SK-N-SH (cell line): ENCODE measurements around the gene KREMEN2. TPM values are rescaled to one million over a fixed set of nuclear protein-coding genes. Genes with fewer than 3 reads are reported as not detected.

Experiments used
- CTCF ChIA-PET: fragments of 300-600, 350-600 bp; formaldehyde crosslinking; extraction: SDS; loops from one replicate; lab custom pipeline; 2021; lab: Yijun Ruan, JAX
- POLR2A ChIA-PET: fragments of 350-600 bp; sonication (Branson Sonifier 250); formaldehyde crosslinking; extraction: SDS; loops from one replicate; lab custom pipeline; 2020; ENCODE audit warnings: antibody characterized with exemption, inconsistent platforms; lab: Yijun Ruan, JAX
- DNase-seq: peaks from one replicate; pipeline ENCODE4 v3.0.0; 2012
- H2AFZ ChIP-seq: fragments of 200-600 bp; sonication (generic); 2 replicates; pipeline ENCODE4 v1.8.1; 2016; ENCODE audit warnings: antibody characterized with exemption, mild to moderate bottlenecking, low read depth
- H3F3A ChIP-seq: fragments of 200-600 bp; sonication (generic); replicated peaks from 2 replicates; pipeline ENCODE3; 2016; ENCODE audit warnings: antibody characterized with exemption, mild to moderate bottlenecking; ENCODE audit not compliant: insufficient read depth
- H3K27ac ChIP-seq, 2 experiments: fragments of 200-500 bp in 1 of 2; fragments of 200-600 bp in 1 of 2; sonication (Bioruptor generic) in 1 of 2; sonication (generic), shearing (Covaris generic) in 1 of 2; 2 replicates each; pipeline versions ENCODE4 v1.5.1 to v1.6.1; 2014 to 2016; ENCODE audit warnings: low read depth in 2 of 2, inconsistent platforms in 1 of 2, low read length in 1 of 2, mild to moderate bottlenecking in 1 of 2, mixed read lengths in 1 of 2
- H3K27me3 ChIP-seq: fragments of 200-600 bp; sonication (generic), shearing (Covaris generic); 2 replicates; pipeline ENCODE4 v1.6.1; 2016; ENCODE audit warnings: mixed run types; ENCODE audit not compliant: insufficient read depth
- H3K36me3 ChIP-seq, 2 experiments: fragments of 200-500 bp in 1 of 2; fragments of 200-600 bp in 1 of 2; sonication (Bioruptor generic) in 1 of 2; sonication (generic) in 1 of 2; replicated peaks in 1 of 2; 2 replicates each; pipeline versions ENCODE3 to v1.5.1; 2014 to 2016; ENCODE audit warnings: low read length in 1 of 2, mild to moderate bottlenecking in 1 of 2; ENCODE audit not compliant: insufficient read depth in 2 of 2, control insufficient read depth in 1 of 2
- H3K4me1 ChIP-seq, 2 experiments: fragments of 200-500 bp in 1 of 2; fragments of 200-600 bp in 1 of 2; sonication (Bioruptor generic) in 1 of 2; sonication (generic), shearing (Covaris generic) in 1 of 2; 2 replicates each; pipeline versions ENCODE4 v1.5.1 to v1.6.1; 2014 to 2016; ENCODE audit warnings: low read depth in 1 of 2, low read length in 1 of 2, mixed run types in 1 of 2; ENCODE audit not compliant: insufficient read depth in 2 of 2, control insufficient read depth in 1 of 2
- H3K4me2 ChIP-seq: fragments of 200-600 bp; sonication (generic), shearing (Covaris generic); 2 replicates; pipeline ENCODE4 v1.6.1; 2017; ENCODE audit warnings: mixed run types
- H3K4me3 ChIP-seq, 2 experiments: fragments of 200-500 bp in 1 of 2; fragments of 200-600 bp in 1 of 2; sonication (Bioruptor generic) in 1 of 2; sonication (generic), shearing (Covaris generic) in 1 of 2; 2 replicates each; pipeline versions ENCODE4 v1.5.1 to v1.8.1; 2014 to 2016; ENCODE audit warnings: low read depth in 2 of 2, inconsistent platforms in 1 of 2, low read length in 1 of 2, mild to moderate bottlenecking in 1 of 2, mixed read lengths in 1 of 2, moderate library complexity in 1 of 2
- H3K79me2 ChIP-seq: fragments of 200-600 bp; sonication (generic); 2 replicates; pipeline ENCODE4 v1.8.1; 2017; ENCODE audit warnings: mild to moderate bottlenecking; ENCODE audit not compliant: insufficient read depth
- H3K9ac ChIP-seq: fragments of 200-600 bp; sonication (generic); 2 replicates; pipeline ENCODE4 v1.6.1; 2017; ENCODE audit warnings: mixed run types
- H3K9me2 ChIP-seq: fragments of 200-600 bp; sonication (generic); 2 replicates; pipeline ENCODE4 v1.6.1; 2017; ENCODE audit warnings: mixed run types
- H3K9me3 ChIP-seq: fragments of 200-600 bp; sonication (generic); 2 replicates; pipeline ENCODE4 v1.6.1; 2017; ENCODE audit warnings: mixed run types, mild to moderate bottlenecking, moderate library complexity
- H4K20me1 ChIP-seq: fragments of 200-600 bp; sonication (generic); 2 replicates; pipeline ENCODE4 v1.6.1; 2017; ENCODE audit warnings: mild to moderate bottlenecking, mixed run types; ENCODE audit not compliant: insufficient read depth
- ELF1 ChIP-seq: IDR thresholded peaks from 2 replicates; pipeline ENCODE4 v1.4.0; 2012
- FOSL2 ChIP-seq: IDR thresholded peaks from 2 replicates; pipeline ENCODE4 v1.4.0; 2012; ENCODE audit warnings: low read depth, mild to moderate bottlenecking, moderate library complexity, borderline replicate concordance
- GABPA ChIP-seq: IDR thresholded peaks from 2 replicates; pipeline ENCODE4 v1.4.0; 2012; ENCODE audit warnings: low read depth, mild to moderate bottlenecking
- GATA2 ChIP-seq: sonication (generic); formaldehyde crosslinking; IDR thresholded peaks from 2 replicates; pipeline ENCODE4 v1.5.0; 2020; ENCODE audit warnings: mild to moderate bottlenecking, missing genetic modification reagents
- NFIC ChIP-seq: IDR thresholded peaks from 2 replicates; pipeline ENCODE4 v1.4.0; 2012; ENCODE audit warnings: borderline replicate concordance
- NRF1 ChIP-seq: IDR thresholded peaks from 2 replicates; pipeline ENCODE4 v1.6.1; 2012; ENCODE audit warnings: low read depth, mild to moderate bottlenecking, low read length
- POLR2AphosphoS5 ChIP-seq: IDR thresholded peaks from 2 replicates; pipeline ENCODE4 v1.6.1; 2012; ENCODE audit warnings: low read depth, low read length
- TAF1 ChIP-seq: IDR thresholded peaks from 2 replicates; pipeline ENCODE4 v1.6.1; 2012; ENCODE audit warnings: low read depth, mild to moderate bottlenecking, low read length, moderate library complexity, borderline replicate concordance
- TCF12 ChIP-seq: IDR thresholded peaks from 2 replicates; pipeline ENCODE4 v1.4.0; 2012
- TEAD4 ChIP-seq: IDR thresholded peaks from 2 replicates; pipeline ENCODE4 v1.4.0; 2012; ENCODE audit warnings: mild to moderate bottlenecking, borderline replicate concordance; ENCODE audit not compliant: insufficient read depth
- WGBS: methylation state at CpG from one replicate; pipeline ENCODE4 v1.1.6; 2017; ENCODE audit warnings: low lambda C conversion rate; 5-methylcytosine and 5-hydroxymethylcytosine counted together
- polyA plus RNA-seq, 3 experiments: library from polyadenylated mRNA; depleted of rRNA; stranded (reverse); fragments of >200 nt; gene quantifications; 2 replicates each; pipeline ENCODE4 v1.2.3, GENCODE V29; 2012
- TF ChIP-seq, protein P1 (sequence below): IDR thresholded peaks from 2 replicates; pipeline ENCODE4 v1.6.1; 2012; ENCODE audit warnings: mild to moderate bottlenecking, low read depth, low read length, moderate library complexity
- TF ChIP-seq, protein P2 (sequence below): fragments of 200-600 bp; sonication (generic); IDR thresholded peaks from 2 replicates; pipeline ENCODE4 v1.6.1; 2017; ENCODE audit warnings: antibody characterized with exemption, mild to moderate bottlenecking, moderate library complexity
- TF ChIP-seq, protein P3 (sequence below): IDR thresholded peaks from 2 replicates; pipeline ENCODE4 v1.4.0; 2012; ENCODE audit warnings: low read depth, borderline replicate concordance

Gene KREMEN2
- polyA plus RNA-seq, 1 of the 3 experiments (the other 2 are of a cell fraction) = 0.77 TPM

DNA sequence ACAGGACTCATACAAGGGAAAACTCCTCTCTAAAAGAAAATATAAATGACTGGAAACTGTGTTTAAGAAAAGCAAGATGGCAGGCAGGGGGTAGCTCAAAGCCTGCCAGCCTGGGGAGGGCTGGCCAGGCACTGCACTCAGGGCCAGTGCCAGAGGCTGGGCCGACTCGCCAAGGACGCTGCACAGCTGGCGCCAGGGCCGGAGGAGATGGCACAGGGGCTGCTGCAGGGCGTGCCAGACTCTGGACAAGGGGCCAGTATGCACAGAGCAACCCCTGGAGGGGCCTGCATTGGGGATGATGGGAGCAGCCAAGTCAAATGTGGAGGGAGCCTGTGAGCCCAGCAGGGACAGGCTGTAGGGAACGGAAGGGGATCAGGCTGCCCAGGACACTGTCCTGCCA, 12.1 kb downstream of the KREMEN2 start:
- Histone ChIP-seq H3K4me3 (no peak overlapping the region), H3K36me3 (no peaks in the 10 kb centered on the region), H3K4me2 (no peak overlapping the region), H3K79me2 (peaks cover 16% of the 10 kb centered on the region; the same call in 1 of the 2 replicates), H3K9ac (no peak overlapping the region), H4K20me1 (peaks cover 19% of the 10 kb centered on the region; the same call in 1 of the 2 replicates), H3K27ac (no peak overlapping the region), H3K9me2 (no peaks in the 10 kb centered on the region), H3K9me3 (no peaks in the 10 kb centered on the region), H3K4me1 (peaks cover 4 to 28% of the 10 kb centered on the region in 2 experiments; a peak in 2 of 4 replicates), H2AFZ (no peak overlapping the region), H3F3A (peaks cover 3% of the 10 kb centered on the region), H3K27me3 (no peaks in the 10 kb centered on the region)
- ChIA-PET CTCF (interaction anchor here (0.7 to 0.9 kb wide), 3 partner anchors 12 to 57 kb away, joined by 3 read pairs; partner anchors contain the start of gene KREMEN2), POLR2A (no interaction called here)
- 100% methylated on average over 6 of the region's 7 CpGs for WGBS
- TF ChIP-seq GABPA = no peak
- TF ChIP-seq, protein P1, sequence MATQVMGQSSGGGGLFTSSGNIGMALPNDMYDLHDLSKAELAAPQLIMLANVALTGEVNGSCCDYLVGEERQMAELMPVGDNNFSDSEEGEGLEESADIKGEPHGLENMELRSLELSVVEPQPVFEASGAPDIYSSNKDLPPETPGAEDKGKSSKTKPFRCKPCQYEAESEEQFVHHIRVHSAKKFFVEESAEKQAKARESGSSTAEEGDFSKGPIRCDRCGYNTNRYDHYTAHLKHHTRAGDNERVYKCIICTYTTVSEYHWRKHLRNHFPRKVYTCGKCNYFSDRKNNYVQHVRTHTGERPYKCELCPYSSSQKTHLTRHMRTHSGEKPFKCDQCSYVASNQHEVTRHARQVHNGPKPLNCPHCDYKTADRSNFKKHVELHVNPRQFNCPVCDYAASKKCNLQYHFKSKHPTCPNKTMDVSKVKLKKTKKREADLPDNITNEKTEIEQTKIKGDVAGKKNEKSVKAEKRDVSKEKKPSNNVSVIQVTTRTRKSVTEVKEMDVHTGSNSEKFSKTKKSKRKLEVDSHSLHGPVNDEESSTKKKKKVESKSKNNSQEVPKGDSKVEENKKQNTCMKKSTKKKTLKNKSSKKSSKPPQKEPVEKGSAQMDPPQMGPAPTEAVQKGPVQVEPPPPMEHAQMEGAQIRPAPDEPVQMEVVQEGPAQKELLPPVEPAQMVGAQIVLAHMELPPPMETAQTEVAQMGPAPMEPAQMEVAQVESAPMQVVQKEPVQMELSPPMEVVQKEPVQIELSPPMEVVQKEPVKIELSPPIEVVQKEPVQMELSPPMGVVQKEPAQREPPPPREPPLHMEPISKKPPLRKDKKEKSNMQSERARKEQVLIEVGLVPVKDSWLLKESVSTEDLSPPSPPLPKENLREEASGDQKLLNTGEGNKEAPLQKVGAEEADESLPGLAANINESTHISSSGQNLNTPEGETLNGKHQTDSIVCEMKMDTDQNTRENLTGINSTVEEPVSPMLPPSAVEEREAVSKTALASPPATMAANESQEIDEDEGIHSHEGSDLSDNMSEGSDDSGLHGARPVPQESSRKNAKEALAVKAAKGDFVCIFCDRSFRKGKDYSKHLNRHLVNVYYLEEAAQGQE = no peak
- no peak for TF ChIP-seq FOSL2
- TF ChIP-seq, protein P2, sequence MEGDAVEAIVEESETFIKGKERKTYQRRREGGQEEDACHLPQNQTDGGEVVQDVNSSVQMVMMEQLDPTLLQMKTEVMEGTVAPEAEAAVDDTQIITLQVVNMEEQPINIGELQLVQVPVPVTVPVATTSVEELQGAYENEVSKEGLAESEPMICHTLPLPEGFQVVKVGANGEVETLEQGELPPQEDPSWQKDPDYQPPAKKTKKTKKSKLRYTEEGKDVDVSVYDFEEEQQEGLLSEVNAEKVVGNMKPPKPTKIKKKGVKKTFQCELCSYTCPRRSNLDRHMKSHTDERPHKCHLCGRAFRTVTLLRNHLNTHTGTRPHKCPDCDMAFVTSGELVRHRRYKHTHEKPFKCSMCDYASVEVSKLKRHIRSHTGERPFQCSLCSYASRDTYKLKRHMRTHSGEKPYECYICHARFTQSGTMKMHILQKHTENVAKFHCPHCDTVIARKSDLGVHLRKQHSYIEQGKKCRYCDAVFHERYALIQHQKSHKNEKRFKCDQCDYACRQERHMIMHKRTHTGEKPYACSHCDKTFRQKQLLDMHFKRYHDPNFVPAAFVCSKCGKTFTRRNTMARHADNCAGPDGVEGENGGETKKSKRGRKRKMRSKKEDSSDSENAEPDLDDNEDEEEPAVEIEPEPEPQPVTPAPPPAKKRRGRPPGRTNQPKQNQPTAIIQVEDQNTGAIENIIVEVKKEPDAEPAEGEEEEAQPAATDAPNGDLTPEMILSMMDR = no peak
- no peak for TF ChIP-seq ELF1
- TF ChIP-seq NRF1 = no peak
- TF ChIP-seq NFIC = no peak
- TF ChIP-seq TCF12 = no peak
- TF ChIP-seq GATA2 (CRISPR knock-in tag) = no peak
- TF ChIP-seq, protein P3, sequence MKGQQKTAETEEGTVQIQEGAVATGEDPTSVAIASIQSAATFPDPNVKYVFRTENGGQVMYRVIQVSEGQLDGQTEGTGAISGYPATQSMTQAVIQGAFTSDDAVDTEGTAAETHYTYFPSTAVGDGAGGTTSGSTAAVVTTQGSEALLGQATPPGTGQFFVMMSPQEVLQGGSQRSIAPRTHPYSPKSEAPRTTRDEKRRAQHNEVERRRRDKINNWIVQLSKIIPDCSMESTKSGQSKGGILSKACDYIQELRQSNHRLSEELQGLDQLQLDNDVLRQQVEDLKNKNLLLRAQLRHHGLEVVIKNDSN = no peak
- no peak for TF ChIP-seq TAF1
- no peak for TF ChIP-seq TEAD4
- TF ChIP-seq POLR2AphosphoS5 = no peak
- DNase-seq = no peak
